ENCODE data around the gene EGR2. TPM values are rescaled to one million over a fixed set of nuclear protein-coding genes. Genes with fewer than 3 reads are reported as not detected.

Gene EGR2
- polyA plus RNA-seq, 1 of the 3 experiments (the other 2 are of a cell fraction), result 0.25 TPM

- peaks cover 19% of the 10 kb centered on the region for H3K79me2 ChIP-seq (ENCODE audit: insufficient read depth)
- H3K4me2 ChIP-seq, result no peak overlapping the region
- H3K36me3 ChIP-seq (replicated peaks in 1 of 2; ENCODE audit: control insufficient read depth in 1 of 2, insufficient read depth in 2 of 2, low read length in 1 of 2), result peaks cover under 1 to 4% of the 10 kb centered on the region in 2 experiments
- ChIA-PET CTCF (interaction anchor here (0.8 kb wide), 1 partner anchor 17 kb away, joined by 3 read pairs; no protein-coding TSS in a partner anchor), POLR2A (no interaction called here)
- no peak overlapping the region for H3K4me3 ChIP-seq (ENCODE audit: low read depth in 2 of 2, low read length in 1 of 2)
- H2AFZ ChIP-seq (ENCODE audit: low read depth), result no peak overlapping the region
- TF ChIP-seq RAD21 (IDR thresholded peaks at IDR 0.05; ENCODE audit: low read length) (no peak), FOXJ3 (CRISPR knock-in tag; IDR thresholded peaks at IDR 0.05) (no peak), SMC3 (IDR thresholded peaks at IDR 0.05; ENCODE audit: low read depth, low read length) (no peak), TCF12 (IDR thresholded peaks at IDR 0.05) (no peak)
- H3K9ac ChIP-seq, result no peak overlapping the region
- peaks cover 13% of the 10 kb centered on the region; the same call in 1 of the 2 replicates for H3K27me3 ChIP-seq (ENCODE audit: insufficient read depth)
- H3K9me3 ChIP-seq, result no peaks in the 10 kb centered on the region
- H3F3A ChIP-seq (replicated peaks; ENCODE audit: insufficient read depth), result no peaks in the 10 kb centered on the region
- peaks cover 4 to 9% of the 10 kb centered on the region in 2 experiments; a peak in 3 of 4 replicates for H3K4me1 ChIP-seq (ENCODE audit: control insufficient read depth in 1 of 2, insufficient read depth in 2 of 2, low read depth in 1 of 2, low read length in 1 of 2)
- H3K9me2 ChIP-seq, result no peaks in the 10 kb centered on the region
- WGBS (ENCODE audit: low lambda C conversion rate), result 89% methylated on average over 3 of the region's 3 CpGs
- H4K20me1 ChIP-seq (ENCODE audit: insufficient read depth), result peaks cover 10% of the 10 kb centered on the region
- no peak for DNase-seq
- no peak overlapping the region for H3K27ac ChIP-seq (ENCODE audit: low read depth in 2 of 2, low read length in 1 of 2)
These were observed 14.3 kb downstream of the EGR2 start for GRCh38 chr10:62801871-62802270.

- no peak for DNase-seq
- Histone ChIP-seq H3K79me2 (ENCODE audit: insufficient read depth) (no peaks in the 10 kb centered on the region), H3K27ac (ENCODE audit: low read depth in 2 of 2, low read length in 1 of 2) (no peak overlapping the region), H3K9me3 (no peaks in the 10 kb centered on the region), H3K4me1 (ENCODE audit: control insufficient read depth in 1 of 2, insufficient read depth in 2 of 2, low read depth in 1 of 2, low read length in 1 of 2) (no peaks in the 10 kb centered on the region; a peak in 1 of 4 replicates), H3K4me3 (ENCODE audit: low read depth in 2 of 2, low read length in 1 of 2) (no peak overlapping the region), H3K36me3 (replicated peaks in 1 of 2; ENCODE audit: control insufficient read depth in 1 of 2, insufficient read depth in 2 of 2, low read length in 1 of 2) (no peaks in the 10 kb centered on the region), H3K4me2 (no peak overlapping the region), H3K27me3 (ENCODE audit: insufficient read depth) (peaks cover 21% of the 10 kb centered on the region), H3F3A (replicated peaks; ENCODE audit: insufficient read depth) (no peaks in the 10 kb centered on the region), H3K9me2 (no peaks in the 10 kb centered on the region), H2AFZ (ENCODE audit: low read depth) (no peak overlapping the region), H3K9ac (no peak overlapping the region), H4K20me1 (ENCODE audit: insufficient read depth) (no peaks in the 10 kb centered on the region)
- WGBS (ENCODE audit: low lambda C conversion rate), result 32% methylated on average over 3 of the region's 3 CpGs
- CTCF ChIA-PET, result interaction anchor here (1.2 kb wide), 1 partner anchor 13 kb away, joined by 3 read pairs; no protein-coding TSS in a partner anchor
- TF ChIP-seq EP300 (IDR thresholded peaks at IDR 0.05; ENCODE audit: borderline replicate concordance in 1 of 2, low read depth in 1 of 2, low read length in 1 of 2) (no peak), MEF2A (IDR thresholded peaks at IDR 0.05; ENCODE audit: borderline replicate concordance, low read depth) (no peak), ELF1 (IDR thresholded peaks at IDR 0.05) (no peak), ZBTB33 (IDR thresholded peaks at IDR 0.05; ENCODE audit: borderline replicate concordance, low read depth) (no peak), GATA2 (CRISPR knock-in tag; IDR thresholded peaks at IDR 0.05) (no peak), TCF12 (IDR thresholded peaks at IDR 0.05) (no peak), CHD2 (IDR thresholded peaks at IDR 0.05; ENCODE audit: low read length, partially characterized antibody) (no peak), JUND (IDR thresholded peaks at IDR 0.05) (no peak), FOSL2 (IDR thresholded peaks at IDR 0.05; ENCODE audit: borderline replicate concordance, low read depth) (no peak), TAF1 (IDR thresholded peaks at IDR 0.05; ENCODE audit: borderline replicate concordance, low read depth, low read length) (no peak)
- TF ChIP-seq, protein P1, sequence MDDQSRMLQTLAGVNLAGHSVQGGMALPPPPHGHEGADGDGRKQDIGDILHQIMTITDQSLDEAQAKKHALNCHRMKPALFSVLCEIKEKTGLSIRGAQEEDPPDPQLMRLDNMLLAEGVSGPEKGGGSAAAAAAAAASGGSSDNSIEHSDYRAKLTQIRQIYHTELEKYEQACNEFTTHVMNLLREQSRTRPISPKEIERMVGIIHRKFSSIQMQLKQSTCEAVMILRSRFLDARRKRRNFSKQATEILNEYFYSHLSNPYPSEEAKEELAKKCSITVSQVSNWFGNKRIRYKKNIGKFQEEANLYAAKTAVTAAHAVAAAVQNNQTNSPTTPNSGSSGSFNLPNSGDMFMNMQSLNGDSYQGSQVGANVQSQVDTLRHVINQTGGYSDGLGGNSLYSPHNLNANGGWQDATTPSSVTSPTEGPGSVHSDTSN (IDR thresholded peaks at IDR 0.05), result no peak
- POLR2A ChIA-PET, result no interaction called here
These were observed 19.3 kb downstream of the EGR2 start for GRCh38 chr10:62796896-62797295.

Measured in SK-N-SH (cell line).